ENCODE data around the gene PEX12.

DNA sequence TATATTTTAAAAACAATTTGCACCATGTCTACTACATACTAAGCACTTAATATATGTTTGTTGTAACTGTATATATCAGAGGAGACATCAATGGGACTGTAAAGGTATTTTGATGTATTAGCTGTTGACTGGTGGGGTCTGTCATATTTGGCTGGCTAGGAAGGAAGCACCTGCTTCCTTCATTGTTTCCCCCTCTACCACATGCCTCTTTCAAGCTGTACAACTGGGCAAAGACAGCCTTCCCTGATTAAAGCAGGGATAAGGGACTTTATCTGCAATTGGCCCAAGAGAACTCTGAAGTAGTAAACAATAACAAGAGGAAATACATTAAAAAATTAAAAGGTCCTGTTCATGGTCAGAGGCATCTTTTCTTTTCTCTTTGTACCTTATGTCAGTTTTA lies 35.4 kb downstream of the PEX12 start:
- TF ChIP-seq, protein P1, sequence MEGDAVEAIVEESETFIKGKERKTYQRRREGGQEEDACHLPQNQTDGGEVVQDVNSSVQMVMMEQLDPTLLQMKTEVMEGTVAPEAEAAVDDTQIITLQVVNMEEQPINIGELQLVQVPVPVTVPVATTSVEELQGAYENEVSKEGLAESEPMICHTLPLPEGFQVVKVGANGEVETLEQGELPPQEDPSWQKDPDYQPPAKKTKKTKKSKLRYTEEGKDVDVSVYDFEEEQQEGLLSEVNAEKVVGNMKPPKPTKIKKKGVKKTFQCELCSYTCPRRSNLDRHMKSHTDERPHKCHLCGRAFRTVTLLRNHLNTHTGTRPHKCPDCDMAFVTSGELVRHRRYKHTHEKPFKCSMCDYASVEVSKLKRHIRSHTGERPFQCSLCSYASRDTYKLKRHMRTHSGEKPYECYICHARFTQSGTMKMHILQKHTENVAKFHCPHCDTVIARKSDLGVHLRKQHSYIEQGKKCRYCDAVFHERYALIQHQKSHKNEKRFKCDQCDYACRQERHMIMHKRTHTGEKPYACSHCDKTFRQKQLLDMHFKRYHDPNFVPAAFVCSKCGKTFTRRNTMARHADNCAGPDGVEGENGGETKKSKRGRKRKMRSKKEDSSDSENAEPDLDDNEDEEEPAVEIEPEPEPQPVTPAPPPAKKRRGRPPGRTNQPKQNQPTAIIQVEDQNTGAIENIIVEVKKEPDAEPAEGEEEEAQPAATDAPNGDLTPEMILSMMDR (IDR thresholded peaks at IDR 0.05; ENCODE audit: low read depth, low read length, poor library complexity, severe bottlenecking) = no peak
- TF ChIP-seq EZH2phosphoT487 (IDR thresholded peaks at IDR 0.05; ENCODE audit: borderline replicate concordance, low read length) = no peak

All from DOHH2 (cell line).